ENCODE results near the gene UQCRHL.
"Not testable (repeated sequence)": the region's sequence is repeated elsewhere in the genome, so short reads cannot be mapped to it uniquely, and the experiment has no call there.

The UQCRHL gene

DNA sequence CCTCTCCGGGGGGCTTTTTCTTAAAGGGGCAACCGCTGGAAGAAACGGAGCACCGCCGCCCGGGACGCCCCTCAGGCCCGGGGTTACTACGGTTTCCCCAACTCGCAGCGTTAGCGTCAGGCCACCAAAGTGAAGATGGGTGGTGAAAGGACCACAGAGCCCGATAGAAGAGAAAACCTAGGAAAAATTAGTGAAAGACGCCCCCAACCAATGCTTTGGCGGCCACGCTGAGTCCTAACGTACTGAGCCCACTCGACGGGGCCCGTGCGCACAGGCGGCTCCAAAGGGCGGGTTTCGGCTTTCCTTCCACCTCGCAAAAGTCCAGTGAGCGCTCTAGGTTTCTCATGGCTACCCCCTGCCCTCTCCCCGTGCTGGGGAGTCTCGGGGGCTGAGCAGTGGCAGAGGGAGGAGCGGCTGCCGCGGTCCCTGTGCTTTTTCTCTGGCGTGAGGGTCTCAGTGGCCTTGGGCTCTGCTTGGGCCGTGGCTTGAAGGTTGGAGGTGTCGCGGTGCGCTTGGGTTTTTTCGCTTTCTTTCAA lies 27.8 kb upstream of the UQCRHL start:
- DNase-seq, result no peak

DNA sequence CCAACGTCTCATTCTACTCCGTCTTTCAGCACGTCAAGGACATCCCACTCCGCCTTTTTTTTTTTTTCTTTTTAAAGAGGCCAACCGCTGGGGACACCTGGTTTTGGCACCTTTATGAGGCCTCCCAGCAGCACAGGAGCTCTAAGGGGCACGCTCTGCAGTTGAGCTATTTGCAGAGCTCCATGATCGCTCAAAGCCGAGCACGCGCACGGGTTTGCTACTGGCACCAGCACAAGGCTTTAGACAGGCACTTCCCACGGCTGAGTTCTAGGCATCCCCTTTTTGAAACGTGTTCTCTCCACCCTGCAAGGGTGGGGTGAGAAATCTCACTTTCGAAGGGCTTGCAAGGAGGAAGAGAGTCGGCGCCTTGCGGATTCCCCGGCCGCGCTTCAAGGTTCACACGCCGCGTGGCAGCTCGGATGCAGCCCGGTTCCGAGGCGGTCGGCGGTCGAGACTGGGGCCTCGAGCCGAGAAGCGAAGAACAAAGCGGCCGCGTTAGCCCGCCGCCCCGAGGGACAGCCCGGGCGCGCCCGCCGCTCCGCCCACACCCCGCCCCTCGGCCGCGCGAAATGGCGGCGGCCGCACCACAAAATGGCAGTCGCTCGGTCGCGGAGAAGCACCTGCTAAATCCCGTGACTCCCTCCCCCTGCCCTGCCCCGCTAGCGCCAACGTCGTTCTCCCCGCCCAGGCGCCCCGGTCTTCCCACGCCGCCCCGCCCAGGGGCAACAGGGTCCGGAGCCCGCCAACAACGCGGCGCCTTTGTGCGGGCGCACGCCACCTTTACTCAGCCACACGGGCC lies 27.2 kb upstream of the UQCRHL start:
- DNase-seq, result peak; percentile 87

DNA sequence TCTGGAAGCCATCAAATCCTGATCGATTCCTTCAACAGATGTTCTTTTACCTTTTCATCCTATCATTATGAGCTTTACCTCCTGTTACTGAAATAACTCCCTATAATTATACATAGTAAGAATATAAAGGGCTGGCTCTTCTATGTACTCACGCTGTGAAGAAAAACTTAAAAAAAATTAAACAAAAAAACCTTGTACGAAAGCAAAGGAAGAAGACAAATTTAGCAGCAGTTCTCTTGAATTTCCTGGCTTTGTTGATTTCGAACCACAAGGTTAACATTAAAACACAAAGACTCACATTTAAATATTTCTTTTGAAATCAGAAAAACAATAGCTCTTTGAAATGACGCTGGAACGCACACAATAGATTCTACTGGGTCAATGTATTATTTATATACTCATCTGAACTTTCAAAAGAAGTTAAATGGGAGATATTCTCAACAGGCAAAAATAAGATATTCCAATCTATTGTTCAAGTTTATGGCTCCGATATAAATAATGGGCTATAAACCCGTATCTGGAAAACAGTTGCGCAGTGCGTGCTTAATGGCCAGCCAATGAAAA lies 26.5 kb upstream of the UQCRHL start:
- peak; percentile 83 for DNase-seq

DNA sequence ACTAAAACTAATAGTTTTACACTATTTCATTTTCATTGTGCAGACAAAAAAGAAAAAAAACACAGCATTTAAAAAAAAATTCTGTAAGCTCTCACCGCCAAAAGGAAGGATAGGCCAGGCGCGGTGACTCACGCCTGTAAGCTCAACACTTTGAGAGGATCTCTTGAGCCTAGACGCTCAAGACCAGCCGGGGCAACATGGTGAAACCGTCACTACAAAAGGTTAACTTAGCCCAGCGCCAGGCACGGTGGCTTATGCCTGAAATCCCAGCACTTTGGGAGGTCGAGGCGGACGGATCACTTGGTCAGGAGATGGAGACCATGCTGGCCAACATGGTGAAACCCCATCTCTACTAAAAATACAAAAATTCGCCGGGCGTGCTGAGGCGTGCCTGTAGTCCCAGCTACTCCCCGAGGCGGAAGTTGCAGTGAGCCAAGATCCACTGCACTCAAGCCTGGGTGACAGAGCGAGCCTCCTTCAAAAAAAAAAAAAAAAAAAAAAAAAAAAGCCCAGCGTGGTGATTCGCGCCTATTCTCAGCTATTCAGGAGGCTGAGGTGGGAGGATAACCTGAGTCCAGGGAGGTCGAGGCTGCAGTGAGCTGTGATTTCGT lies 25.7 kb upstream of the UQCRHL start:
- peak; percentile 88 for DNase-seq

DNA sequence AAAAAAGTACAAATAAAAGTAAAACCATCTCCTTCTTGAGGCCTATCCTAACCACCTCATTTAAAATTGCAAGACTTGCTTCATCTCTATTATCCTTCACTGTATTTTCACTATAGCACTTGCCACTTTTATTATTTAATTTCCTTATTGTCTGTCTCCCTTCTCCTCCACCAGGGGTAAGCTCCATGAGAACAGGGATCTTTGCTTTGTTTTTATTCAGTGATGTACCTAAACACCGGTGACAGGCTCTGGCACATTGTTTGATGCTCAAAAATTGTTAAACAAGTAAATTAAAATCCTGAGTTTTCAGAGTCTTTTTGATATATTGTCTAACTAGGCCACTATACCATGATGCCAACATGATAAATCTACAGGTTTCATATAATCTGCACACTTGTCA lies 22.8 kb upstream of the UQCRHL start:
- DNase-seq, result no peak

DNA sequence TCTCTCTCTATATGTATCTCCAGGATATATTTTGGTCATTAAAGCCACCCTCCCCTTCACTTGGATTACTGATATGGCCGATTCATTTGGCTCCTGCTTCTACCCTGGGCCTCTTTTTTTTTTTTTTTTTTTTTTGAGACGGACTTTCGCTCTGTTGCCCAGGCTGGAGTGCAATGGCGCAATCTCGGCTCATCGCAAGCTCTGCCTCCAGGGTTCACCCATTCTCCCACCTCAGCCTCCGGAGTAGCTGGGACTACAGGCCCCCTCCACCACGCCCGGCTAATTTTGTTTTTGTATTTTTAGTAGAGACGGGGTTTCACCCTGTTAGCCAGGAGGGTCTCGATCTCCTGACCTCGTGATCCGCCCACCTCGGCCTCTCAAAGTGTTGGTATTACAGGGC lies 21.5 kb upstream of the UQCRHL start:
- DNase-seq, result not testable (repeated sequence)

DNA sequence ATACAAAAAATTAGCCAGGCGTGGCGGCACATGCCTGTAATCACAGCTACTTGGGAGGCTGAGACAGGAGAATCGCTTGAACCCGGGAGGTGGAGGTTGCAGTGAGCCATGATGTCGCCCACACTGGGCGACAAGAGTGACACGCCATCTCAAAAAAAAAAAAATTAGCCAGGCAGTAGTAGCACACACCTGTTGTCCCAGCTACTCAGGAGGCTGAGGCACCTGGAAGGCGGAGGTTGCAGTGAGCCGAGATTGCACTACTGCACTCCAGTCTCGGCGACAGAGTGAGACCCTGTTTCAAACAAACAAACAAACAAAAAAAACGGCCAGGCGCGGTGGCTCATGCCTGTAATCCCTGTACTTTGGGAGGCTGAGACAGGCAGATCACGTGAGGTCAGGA lies 20.1 kb upstream of the UQCRHL start:
- not testable (repeated sequence) for DNase-seq

DNA sequence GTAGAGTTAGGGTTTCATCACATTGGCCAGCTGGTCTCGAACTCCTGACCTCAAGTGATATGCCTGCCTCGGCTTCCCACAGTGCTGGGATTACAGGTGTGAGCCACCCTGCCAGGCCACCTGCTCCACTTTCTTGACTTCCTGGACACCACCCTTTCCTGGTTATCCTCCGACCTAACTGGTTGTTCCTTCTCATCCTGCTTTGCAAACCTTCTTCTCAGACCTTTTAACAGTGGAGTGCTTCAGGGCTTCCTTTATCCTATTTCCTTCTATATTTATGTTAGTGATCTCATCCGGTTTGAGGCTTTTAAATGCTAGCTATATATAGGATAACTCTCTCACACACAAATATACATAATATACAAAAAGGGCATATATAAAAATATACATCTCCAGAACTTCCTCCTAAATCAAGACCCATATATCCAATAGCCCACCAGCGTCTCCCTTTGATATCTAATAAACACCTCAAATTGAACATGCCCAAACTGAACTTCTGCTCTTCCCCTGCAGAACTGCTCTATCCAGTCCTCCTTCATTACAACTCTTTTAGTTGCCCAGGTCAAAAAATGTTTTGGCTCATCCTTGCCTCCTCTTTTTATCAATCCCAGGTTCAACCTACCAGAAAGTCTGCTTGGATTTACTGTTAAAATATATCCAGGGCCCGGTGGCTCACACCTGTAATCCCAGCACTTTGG lies 19.5 kb upstream of the UQCRHL start:
- DNase-seq, result no peak

DNA sequence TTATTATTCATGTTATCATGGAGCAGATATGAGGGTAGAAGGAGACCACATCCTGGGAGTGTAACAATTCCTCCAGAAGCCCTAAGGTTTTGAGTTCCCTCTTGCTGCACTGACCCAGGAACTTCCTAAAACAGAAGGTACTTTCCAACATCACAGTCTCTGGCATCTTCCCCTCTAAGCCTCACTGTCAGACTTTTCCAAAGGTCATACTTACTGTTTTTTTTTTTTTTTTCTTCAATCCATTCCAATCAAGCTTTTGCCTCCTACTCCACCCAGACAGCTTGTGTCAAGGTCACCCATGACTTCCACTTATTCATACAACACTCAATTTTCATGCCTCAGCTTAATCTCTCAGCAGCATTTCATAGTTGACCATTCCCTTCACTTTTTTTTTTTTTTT lies 18.4 kb upstream of the UQCRHL start:
- no peak for DNase-seq

DNA sequence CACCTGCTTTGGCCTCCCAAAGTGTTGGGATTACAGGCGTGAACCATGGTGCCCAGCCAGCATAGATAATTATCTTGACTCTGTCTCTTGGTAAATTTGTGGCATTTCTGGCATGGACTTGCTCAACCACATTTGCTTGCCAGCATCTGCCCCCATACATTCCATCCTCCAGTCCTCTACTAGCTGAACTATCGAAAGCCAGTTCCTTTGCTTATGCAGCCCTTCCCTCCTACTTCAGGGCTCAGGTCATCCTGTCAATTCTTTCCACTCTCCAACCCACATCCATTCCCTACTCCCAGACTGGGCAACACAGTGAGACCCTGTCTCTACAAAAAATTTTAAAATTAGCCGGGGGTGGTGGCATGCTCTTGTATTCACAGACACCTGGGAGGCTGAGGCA lies 13.0 kb upstream of the UQCRHL start:
- no peak for DNase-seq

DNA sequence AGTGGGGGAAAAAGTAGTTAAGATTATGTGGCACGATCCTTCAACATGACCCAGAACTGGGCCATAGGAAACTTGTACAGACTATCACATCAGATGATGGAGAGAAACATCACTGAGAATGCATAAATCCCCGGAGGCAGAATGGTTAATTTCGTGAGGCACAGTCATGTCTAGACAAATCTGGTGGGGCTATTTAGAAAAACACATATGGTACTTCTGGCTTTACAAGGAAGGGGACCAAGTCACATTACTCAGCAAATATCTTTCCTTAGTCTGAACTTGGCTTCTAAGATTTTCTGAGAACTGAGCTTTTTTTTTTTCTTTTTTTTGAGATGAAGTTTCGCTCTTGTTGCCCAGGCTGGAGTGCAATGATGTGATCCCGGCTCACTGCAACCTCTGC lies 9.2 kb upstream of the UQCRHL start:
- no peak for DNase-seq

DNA sequence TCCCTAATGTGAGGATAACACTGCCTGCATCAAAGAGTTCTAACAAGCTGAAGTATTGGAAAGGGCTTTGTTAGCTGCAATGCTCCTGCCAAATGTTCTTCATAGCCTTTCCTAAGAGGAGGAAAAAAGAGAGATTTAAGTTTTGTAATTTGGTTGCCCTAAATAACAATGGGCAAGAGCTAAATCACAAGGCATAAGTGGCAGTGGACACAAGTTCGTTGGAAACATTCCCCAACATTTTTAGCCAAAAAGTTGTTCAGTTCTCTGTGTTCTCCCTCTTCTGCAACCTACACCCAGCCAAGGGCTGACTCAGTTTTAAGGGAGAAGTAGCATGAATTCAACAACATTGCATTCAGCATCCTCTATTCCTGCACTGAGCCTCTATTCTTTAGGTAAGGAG lies 2.6 kb upstream of the UQCRHL start:
- no peak for DNase-seq

DNA sequence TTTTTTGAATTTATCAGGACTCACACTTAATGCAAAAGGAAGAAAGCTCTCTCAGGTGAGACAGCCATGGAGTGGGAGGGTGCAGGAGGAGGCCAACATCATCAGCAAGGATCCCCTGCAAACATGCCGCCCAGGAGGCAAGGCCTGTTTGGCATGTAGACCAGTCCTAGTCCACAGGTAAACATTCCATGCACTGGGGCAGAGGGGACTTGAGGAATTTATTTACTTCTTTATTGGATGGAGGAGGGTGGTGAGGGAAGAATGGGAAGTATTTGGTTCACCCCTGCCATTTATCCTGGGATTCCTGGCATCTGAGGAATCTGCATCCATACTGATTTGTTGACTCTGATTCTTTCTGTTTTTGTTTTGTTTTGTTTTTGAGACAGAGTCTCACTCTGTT lies 1.5 kb upstream of the UQCRHL start:
- no peak for DNase-seq

DNA sequence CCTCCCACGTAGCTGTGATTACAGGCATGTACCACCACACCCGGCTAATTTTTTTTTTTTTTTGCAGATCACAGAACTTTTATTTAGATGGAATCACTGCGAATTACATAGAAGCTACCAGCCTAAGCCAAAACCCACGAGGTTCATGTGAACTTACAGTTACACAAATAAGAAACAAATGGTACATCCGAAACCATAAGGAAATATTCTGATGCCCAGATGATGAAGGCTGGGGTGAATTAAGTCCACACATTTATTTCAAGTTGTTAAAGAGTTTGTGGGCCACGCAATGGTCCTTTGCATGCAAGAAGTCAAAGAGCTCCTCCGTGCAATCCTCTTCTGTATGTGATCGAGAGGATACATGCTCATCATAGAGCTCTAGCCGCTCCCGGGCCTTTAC lies 328 bp downstream of the UQCRHL start:
- no peak for DNase-seq

DNA sequence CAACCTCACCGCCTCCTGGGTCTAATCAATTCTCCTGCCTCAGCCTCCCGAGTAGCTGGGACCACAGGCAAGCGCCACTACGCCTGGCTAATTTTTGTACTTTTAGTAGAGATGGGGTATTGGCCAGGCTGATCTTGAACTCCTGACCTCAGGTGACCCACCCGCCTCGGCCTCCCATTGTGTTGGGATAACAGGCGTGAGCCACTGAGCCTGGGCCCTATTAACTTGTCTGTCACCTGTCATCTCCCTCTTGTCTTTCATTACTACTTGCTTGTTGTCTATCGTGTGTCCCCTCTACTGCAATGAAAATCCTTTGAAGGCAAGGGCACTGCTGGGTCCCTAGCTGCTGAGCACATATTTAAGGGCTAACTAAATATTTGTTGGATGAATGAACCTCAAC lies 3.4 kb downstream of the UQCRHL start:
- no peak for DNase-seq

DNA sequence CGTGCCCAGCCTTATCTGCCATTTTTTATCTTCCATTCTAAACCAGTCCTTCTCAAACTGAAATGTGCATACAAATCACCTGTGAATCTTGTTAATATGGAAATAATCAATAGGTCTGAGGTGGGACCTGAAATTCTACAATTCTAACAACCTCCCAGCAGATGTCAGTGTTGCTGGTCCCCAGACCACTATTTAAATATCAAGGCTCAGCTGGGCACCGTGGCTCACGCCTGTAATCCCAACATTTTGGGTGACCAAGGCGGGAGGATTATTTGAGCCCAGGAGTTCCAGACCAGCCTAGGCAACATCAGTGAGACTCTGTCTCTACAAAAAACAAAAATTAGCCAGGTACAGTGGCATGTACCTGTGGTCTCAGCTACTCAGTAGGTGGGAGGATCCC lies 4.1 kb downstream of the UQCRHL start:
- peak; percentile 15 for DNase-seq

DNA sequence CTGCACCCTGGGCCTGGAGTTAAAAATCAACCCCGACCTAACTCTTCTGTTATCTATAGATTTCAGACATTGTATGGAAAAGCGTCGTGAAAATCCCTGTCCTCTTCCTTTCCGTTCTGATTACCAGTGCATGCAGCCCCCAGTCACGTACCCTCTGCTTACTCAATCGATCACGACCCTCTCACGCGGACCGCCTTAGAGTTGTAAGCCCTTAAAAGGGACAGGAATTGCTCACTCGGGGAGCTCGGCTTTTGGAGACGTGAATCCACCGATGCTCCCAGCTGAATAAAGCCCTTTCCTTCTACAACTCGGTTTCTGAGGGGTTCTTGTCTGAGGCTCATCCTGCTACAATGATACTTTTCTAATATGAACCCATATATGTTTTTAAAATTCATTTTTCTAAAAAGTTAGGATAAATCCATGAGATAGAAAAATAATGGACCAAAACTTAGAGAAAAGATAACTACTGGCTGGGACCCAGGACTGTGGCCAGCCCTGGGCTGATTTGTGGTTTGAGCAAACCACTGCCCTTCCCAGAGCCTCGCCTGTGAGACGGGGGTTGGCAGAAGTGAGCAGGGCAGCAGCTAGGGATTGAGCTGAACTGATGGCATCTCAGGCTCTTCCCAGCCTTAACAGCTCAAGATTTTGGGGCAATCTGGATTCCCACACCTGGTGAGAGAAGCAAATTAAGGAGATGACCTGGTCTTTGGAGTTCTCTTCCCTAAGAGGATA lies 5.0 kb downstream of the UQCRHL start:
- DNase-seq, result no peak

DNA sequence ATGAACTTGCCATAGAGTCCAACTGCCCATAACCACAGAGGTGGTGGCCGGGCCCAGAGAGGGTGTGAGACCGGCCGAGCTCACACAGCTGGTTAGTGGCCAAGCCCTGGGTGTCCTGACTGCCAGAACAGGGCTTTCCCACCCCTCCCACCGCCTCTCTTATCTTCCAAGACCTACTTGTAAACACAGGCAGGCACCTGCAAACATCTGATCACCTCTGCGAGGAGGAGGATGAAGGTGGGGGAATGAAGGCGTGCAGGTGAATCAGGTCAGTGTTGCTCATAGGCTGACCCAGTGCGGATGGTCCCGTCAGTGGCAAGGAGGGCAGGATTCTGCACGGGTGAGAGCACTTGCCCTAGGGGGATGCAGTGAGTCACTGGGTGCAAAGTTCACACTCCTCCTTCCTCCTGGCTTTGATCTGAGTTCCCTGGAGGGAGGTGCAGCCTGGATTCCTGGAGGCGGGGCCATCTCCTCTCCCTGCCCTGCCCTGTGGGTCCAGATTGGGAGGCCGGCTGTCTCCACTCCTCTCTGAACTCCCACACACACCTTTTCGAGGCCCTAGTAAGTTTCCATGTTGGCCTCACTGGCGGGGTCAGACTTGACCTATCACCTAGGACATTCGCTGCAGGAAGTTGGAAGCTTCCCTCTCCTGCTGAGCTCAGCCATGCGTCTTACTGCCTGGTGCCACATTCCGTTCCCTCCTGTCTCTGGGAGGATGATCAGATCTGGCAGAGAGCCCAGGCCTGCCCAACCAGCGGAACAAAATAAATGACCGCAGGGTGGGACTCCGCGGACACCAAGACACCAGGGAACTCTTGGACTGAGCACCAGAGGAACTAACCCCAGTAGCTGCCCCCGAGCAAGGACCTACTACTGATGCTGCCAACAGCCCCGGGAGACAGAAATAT lies 7.3 kb downstream of the UQCRHL start:
- DNase-seq, result peak; percentile 65

DNA sequence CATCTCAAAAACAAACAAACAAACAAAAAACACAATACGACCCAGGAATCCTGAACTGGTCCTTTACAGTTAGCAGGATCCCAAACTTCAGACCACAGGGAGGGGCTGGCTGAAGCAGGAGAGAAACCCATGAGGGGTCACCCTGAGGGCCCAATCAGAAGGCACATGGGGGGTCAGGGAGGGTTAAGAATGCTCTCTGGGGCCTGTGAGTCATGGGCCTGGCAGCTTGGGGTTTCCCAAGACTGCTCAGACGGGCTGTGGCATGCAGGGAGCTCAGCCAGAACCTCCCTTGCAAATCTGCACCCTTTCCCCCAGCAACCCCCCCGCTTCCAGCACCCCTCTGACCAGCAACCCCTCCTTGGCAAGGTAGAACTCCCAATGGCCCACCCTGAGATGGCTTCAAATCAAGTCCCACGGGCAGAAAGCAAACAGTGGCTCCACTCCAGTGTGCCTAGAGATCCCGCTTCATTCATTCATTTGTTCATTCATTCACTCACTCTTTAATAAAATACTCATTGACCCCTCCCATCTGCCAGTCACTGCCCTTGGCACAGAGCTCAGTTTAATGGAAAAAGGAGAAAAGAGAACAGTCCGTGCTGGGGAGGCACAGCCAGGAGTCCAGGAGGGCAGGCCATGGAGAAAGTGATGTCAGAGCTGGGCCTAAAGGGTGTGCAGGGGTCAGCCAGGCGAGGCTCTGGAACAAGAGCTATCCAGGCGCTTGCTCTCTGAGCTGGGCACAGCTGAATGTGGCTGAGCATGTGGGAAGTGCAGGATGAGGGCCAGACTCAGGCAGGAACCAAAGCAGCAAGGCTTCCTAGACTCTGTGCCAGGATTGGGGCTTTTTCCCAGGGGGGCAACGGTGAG lies 8.2 kb downstream of the UQCRHL start:
- DNase-seq, result peak; percentile 98

DNA sequence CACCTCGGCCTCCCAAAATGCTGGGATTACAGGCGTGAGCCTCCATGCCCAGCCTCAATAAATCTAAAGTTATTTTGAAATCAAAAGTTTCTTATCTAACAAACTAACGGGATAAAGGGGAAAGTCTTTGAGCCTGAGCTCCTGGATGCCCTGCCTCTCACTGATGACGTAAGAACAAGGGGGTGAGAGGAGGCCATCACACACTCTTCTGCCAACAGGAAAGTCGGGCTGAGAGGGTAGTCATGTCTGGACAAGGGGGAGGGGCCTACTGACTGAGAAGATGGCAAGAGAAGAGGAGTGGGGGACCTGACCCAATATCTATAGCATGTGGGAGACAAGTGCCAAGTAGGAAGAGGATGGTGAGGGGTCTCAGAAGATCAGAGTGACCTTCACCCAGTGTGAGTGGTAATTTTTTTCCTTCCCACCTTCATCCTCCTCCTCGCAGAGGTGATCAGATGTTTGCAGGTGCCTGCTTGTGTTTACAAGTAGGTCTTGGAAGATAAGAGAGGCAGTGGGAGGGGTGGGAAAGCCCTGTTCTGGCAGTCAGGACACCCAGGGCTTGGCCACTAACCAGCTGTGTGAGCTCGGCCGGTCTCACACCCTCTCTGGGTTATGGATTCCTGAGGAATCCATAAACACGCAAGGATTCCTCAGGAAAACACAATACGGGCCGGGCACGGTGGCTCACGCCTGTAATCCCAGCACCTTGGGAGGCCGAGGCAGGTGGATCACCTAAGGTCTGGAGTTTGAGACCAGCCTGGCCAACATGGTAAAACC lies 9.6 kb downstream of the UQCRHL start:
- peak; percentile 13 for DNase-seq

Data from HCEC 1CT (cell line).